ENCODE data around the gene FYN.

DNA sequence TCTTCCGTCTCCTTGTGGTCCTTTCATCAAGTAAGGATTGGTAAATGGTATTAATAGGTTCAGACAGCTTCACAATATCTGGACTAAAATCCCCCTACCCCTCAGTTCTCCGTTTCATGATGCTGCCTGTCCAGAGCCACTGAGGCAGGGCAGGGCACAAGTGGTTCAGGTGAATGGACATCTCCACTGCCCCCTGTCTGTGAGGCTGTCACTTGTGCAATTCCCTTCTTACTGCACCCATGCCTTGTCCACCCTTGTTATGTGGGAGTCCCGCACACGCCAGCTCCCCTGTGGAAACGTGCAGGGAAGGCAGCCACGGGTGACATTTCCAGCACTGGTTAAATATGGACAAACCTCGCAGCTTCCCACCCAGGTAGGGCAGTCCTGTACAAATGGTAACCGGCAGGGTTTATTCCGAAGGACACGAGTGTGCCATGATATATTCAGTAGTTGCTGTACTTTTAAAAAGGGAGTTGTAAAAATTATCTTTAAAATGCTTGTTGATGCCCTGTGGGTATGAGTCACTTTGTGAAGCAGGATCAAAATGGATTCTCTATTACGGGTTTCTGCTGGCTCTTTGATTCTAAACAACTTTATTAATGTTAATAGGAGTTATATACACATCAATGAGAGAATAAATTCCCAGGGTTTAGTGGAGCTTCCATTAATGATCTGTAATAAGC, 73.5 kb downstream of the FYN start:
- TF ChIP-seq, protein P1, sequence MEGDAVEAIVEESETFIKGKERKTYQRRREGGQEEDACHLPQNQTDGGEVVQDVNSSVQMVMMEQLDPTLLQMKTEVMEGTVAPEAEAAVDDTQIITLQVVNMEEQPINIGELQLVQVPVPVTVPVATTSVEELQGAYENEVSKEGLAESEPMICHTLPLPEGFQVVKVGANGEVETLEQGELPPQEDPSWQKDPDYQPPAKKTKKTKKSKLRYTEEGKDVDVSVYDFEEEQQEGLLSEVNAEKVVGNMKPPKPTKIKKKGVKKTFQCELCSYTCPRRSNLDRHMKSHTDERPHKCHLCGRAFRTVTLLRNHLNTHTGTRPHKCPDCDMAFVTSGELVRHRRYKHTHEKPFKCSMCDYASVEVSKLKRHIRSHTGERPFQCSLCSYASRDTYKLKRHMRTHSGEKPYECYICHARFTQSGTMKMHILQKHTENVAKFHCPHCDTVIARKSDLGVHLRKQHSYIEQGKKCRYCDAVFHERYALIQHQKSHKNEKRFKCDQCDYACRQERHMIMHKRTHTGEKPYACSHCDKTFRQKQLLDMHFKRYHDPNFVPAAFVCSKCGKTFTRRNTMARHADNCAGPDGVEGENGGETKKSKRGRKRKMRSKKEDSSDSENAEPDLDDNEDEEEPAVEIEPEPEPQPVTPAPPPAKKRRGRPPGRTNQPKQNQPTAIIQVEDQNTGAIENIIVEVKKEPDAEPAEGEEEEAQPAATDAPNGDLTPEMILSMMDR (conservative IDR thresholded peaks at IDR 0.05; ENCODE audit: low read depth, low read length): no peak
- TF ChIP-seq EZH2 (IDR thresholded peaks at IDR 0.05; ENCODE audit: borderline replicate concordance, low read depth, low read length, poor library complexity, severe bottlenecking): no peak
